GM23248 (cell line): ENCODE measurements around the gene UBIAD1. TPM values are rescaled to one million over a fixed set of nuclear protein-coding genes. Genes with fewer than 3 reads are reported as not detected.

Experiments
- DNase-seq: peaks from one replicate; pipeline ENCODE4 v3.0.0-alpha.2; 2015
- H2AFZ ChIP-seq: fragments of 200-600 bp; sonication (generic); 2 replicates; pipeline ENCODE4 v1.6.1; 2016; ENCODE audit warnings: antibody characterized with exemption
- H3F3A ChIP-seq: fragments of 200-600 bp; sonication (generic); 2 replicates; pipeline ENCODE4 v1.6.1; 2016; ENCODE audit warnings: mild to moderate bottlenecking, antibody characterized with exemption, mixed run types; ENCODE audit not compliant: insufficient read depth
- H3K27ac ChIP-seq: fragments of 200-600 bp; sonication (generic); 2 replicates; pipeline ENCODE4 v1.5.1; 2016; ENCODE audit warnings: mild to moderate bottlenecking
- H3K27me3 ChIP-seq: fragments of 200-600 bp; sonication (generic); replicated peaks from 2 replicates; pipeline ENCODE4 v1.6.1; 2016; ENCODE audit warnings: mild to moderate bottlenecking; ENCODE audit not compliant: insufficient read depth
- H3K36me3 ChIP-seq: fragments of 200-600 bp; sonication (generic); 2 replicates; pipeline ENCODE4 v1.6.1; 2016; ENCODE audit warnings: low read depth, mild to moderate bottlenecking
- H3K4me1 ChIP-seq: fragments of 200-600 bp; sonication (generic); 2 replicates; pipeline ENCODE4 v1.6.1; 2016; ENCODE audit warnings: mild to moderate bottlenecking; ENCODE audit not compliant: insufficient read depth
- H3K4me2 ChIP-seq: fragments of 200-600 bp; sonication (generic); one replicate; pipeline ENCODE4 v1.6.1; 2016; ENCODE audit warnings: mild to moderate bottlenecking; ENCODE audit not compliant: unreplicated experiment
- H3K4me3 ChIP-seq: fragments of 200-600 bp; sonication (generic); 2 replicates; pipeline ENCODE4 v1.5.1; 2016; ENCODE audit warnings: mild to moderate bottlenecking
- H3K79me2 ChIP-seq: fragments of 200-600 bp; sonication (generic); 2 replicates; pipeline ENCODE4 v1.6.1; 2016; ENCODE audit warnings: mild to moderate bottlenecking; ENCODE audit not compliant: insufficient read depth
- H3K9ac ChIP-seq: fragments of 200-600 bp; sonication (generic); 2 replicates; pipeline ENCODE4 v1.6.1; 2016; ENCODE audit warnings: mild to moderate bottlenecking
- H3K9me2 ChIP-seq: fragments of 200-600 bp; sonication (generic); 2 replicates; pipeline ENCODE4 v1.6.1; 2016; ENCODE audit warnings: mixed run types, mild to moderate bottlenecking, moderate library complexity; ENCODE audit not compliant: insufficient read depth
- H3K9me3 ChIP-seq: fragments of 200-600 bp; sonication (generic); one replicate; pipeline ENCODE4 v1.6.1; 2017; ENCODE audit warnings: low read depth
- H4K20me1 ChIP-seq: fragments of 200-600 bp; sonication (generic); 2 replicates; pipeline ENCODE4 v1.6.0; 2016; ENCODE audit not compliant: insufficient read depth
- EZH2 ChIP-seq: fragments of 200-600 bp; sonication (generic); IDR thresholded peaks from 2 replicates; pipeline ENCODE4 v1.6.1; 2018; ENCODE audit warnings: antibody characterized with exemption, mild to moderate bottlenecking; ENCODE audit not compliant: insufficient read depth, poor library complexity, severe bottlenecking
- EZH2phosphoT487 ChIP-seq: fragments of 200-600 bp; sonication (generic); IDR thresholded peaks from 2 replicates; pipeline ENCODE4 v1.6.1; 2018; ENCODE audit warnings: antibody characterized with exemption, moderate library complexity, mild to moderate bottlenecking, low read depth; ENCODE audit not compliant: insufficient read depth
- WGBS, 2 experiments: methylation state at CpG; one replicate each; pipeline ENCODE4 v1.1.6; 2015 to 2017; ENCODE audit warnings: low lambda C conversion rate in 2 of 2, low coverage in 1 of 2; ENCODE audit errors: missing lambda C conversion rate in 2 of 2; 5-methylcytosine and 5-hydroxymethylcytosine counted together
- in situ Hi-C: fragments of 300-500 bp; cut with MboI; formaldehyde crosslinking; loops from 2 replicates; pipeline ENCODE4 v1.15.0; 2020
- polyA plus RNA-seq: library from polyadenylated mRNA; unstranded; fragments of >200 nt; fragmentation: Nextera tagmentation; extraction: Ambion mirVana; gene quantifications from 2 replicates; pipeline ENCODE4 v1.2.1, GENCODE V29; 2016
- total RNA-seq: library from RNA; depleted of rRNA; stranded (reverse); fragments of >200 nt; shearing (Covaris generic); gene quantifications from 2 replicates; pipeline ENCODE4 v1.2.3, GENCODE V29; 2014

Gene UBIAD1
- total and polyA plus RNA-seq, 2 experiments from 2014 or later: 5.2 to 8.1 TPM

DNA sequence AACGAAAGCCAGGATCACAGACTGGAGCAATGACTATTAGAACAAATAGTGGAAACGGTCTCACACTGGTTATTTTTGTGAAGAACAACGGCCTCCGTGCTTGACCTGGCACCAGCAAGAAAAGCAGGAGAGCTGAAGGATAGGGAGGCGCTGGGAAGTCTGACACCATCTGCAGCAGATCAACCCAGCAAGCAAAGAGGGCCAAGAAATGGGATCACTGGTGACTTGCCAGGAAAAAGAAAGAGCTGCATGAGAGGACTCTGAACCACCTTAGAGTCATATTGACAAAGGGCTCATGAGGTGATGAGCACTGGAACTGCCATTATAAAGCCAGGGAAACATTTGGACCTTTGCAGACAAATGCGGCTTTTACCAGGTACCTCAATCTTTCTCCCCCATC lies 35.6 kb upstream of the UBIAD1 start:
- no peak for DNase-seq
- Histone ChIP-seq H2AFZ (no peak overlapping the region), H4K20me1 (no peaks in the 10 kb centered on the region), H3K4me2 (no peak overlapping the region), H3K79me2 (no peaks in the 10 kb centered on the region), H3K27me3 (no peaks in the 10 kb centered on the region), H3F3A (no peaks in the 10 kb centered on the region), H3K4me3 (no peak overlapping the region), H3K9ac (no peak overlapping the region), H3K27ac (no peak overlapping the region), H3K9me3 (no peaks in the 10 kb centered on the region), H3K4me1 (no peaks in the 10 kb centered on the region), H3K9me2 (no peaks in the 10 kb centered on the region), H3K36me3 (peaks cover 49% of the 10 kb centered on the region)
- no peak for TF ChIP-seq EZH2phosphoT487
- TF ChIP-seq EZH2: no peak
- 74 to 75% methylated on average over 6 of the region's 6 CpGs for WGBS, 2 experiments
- in situ Hi-C loops: no loop called here

- no peaks in the 10 kb centered on the region for H4K20me1 ChIP-seq
- H3K27ac ChIP-seq: no peak overlapping the region
- H3K4me1 ChIP-seq: no peaks in the 10 kb centered on the region
- H3K4me3 ChIP-seq: no peak overlapping the region
- no peak overlapping the region for H2AFZ ChIP-seq
- H3K27me3 ChIP-seq: no peaks in the 10 kb centered on the region
- H3K36me3 ChIP-seq: peaks cover 43% of the 10 kb centered on the region
- no peaks in the 10 kb centered on the region for H3K79me2 ChIP-seq
- no peaks in the 10 kb centered on the region for H3F3A ChIP-seq
- no peak overlapping the region for H3K9ac ChIP-seq
- in situ Hi-C loops: no loop called here
- no peak for DNase-seq
- H3K4me2 ChIP-seq: no peak overlapping the region
- WGBS, 2 experiments: 96 to 98% methylated on average over 7 of the region's 7 CpGs
- no peaks in the 10 kb centered on the region for H3K9me2 ChIP-seq
- TF ChIP-seq EZH2 (no peak), EZH2phosphoT487 (no peak)
- no peaks in the 10 kb centered on the region for H3K9me3 ChIP-seq
These were observed 34.7 kb upstream of the UBIAD1 start for GRCh38 chr1:11238311-11238710.

GRCh38 chr1:11245248-11245647 lies 27.8 kb upstream of the UBIAD1 start:
- Histone ChIP-seq H4K20me1 (no peaks in the 10 kb centered on the region), H3K4me1 (no peaks in the 10 kb centered on the region), H3K27ac (no peak overlapping the region), H3K4me3 (no peak overlapping the region), H3K36me3 (peaks cover 31% of the 10 kb centered on the region), H3K9me3 (no peaks in the 10 kb centered on the region), H3K27me3 (no peaks in the 10 kb centered on the region), H3K79me2 (no peaks in the 10 kb centered on the region), H2AFZ (no peak overlapping the region), H3K4me2 (no peak overlapping the region), H3K9me2 (no peaks in the 10 kb centered on the region), H3F3A (no peaks in the 10 kb centered on the region), H3K9ac (no peak overlapping the region)
- no peak for DNase-seq
- TF ChIP-seq EZH2phosphoT487: no peak
- TF ChIP-seq EZH2: no peak
- in situ Hi-C loops: loop anchor here (10.0 kb wide), 1 partner anchor 390 kb away; no protein-coding TSS in a partner anchor
- 92 to 94% methylated on average over 3 of the region's 3 CpGs for WGBS, 2 experiments

DNA sequence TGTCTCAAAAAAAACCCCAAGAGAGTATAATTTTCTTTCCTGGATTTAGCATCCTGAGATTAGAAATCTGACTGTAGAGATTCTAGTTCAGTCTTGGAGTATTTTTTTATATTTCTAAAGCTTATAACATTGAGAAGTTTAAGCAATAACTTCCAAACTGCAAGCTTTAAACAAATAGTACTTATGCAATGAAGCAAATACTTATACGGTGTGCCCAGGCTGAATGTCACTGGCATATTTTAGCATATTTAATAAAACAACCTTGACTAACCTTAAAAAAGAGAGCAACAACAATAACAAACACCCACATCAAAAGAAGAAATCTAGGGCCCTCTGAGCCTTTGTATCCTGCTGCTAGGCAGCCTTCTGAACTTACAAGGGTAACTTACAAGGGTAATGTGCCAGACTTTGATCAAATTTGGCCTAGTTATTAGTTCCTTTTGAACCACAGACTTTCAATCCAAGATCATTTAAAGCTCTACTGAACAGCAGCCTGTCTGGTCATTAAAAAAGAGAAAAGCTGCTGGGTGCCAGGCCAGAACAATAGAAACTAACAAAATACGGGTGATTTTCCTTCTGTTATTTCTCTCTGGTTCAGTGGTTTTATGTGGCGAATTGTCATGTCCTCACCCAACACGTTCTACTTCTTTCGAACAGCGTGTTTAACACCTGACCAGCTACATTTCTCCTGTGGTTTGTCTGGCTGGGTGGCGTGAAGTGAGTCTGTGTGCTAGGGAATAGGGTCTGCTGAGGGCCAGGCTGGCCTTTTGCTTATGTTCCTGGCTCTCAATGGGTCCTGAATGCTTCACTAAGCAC lies 26.9 kb upstream of the UBIAD1 start:
- no peaks in the 10 kb centered on the region for H3K9me2 ChIP-seq
- no peak overlapping the region for H3K9ac ChIP-seq
- H3K79me2 ChIP-seq: no peaks in the 10 kb centered on the region
- TF ChIP-seq EZH2 (no peak), EZH2phosphoT487 (no peak)
- 91 to 94% methylated on average over 7 of the region's 7 CpGs for WGBS, 2 experiments
- H3K4me3 ChIP-seq: no peak overlapping the region
- in situ Hi-C loops: loop anchor here (10.0 kb wide), 1 partner anchor 389 kb away; no protein-coding TSS in a partner anchor
- no peaks in the 10 kb centered on the region for H3F3A ChIP-seq
- H3K9me3 ChIP-seq: no peaks in the 10 kb centered on the region
- H3K27ac ChIP-seq: no peak overlapping the region
- no peaks in the 10 kb centered on the region for H3K27me3 ChIP-seq
- no peak for DNase-seq
- peaks cover 28% of the 10 kb centered on the region for H3K36me3 ChIP-seq
- no peaks in the 10 kb centered on the region for H3K4me1 ChIP-seq
- H4K20me1 ChIP-seq: no peaks in the 10 kb centered on the region
- no peak overlapping the region for H3K4me2 ChIP-seq
- H2AFZ ChIP-seq: no peak overlapping the region

GRCh38 chr1:11248169-11248568 lies 24.8 kb upstream of the UBIAD1 start:
- Histone ChIP-seq H3K27ac (no peak overlapping the region), H3K4me3 (no peak overlapping the region), H3K79me2 (no peaks in the 10 kb centered on the region), H3K9me2 (no peaks in the 10 kb centered on the region), H3K9me3 (no peaks in the 10 kb centered on the region), H3K27me3 (no peaks in the 10 kb centered on the region), H3K4me1 (no peaks in the 10 kb centered on the region), H4K20me1 (no peaks in the 10 kb centered on the region), H3K4me2 (no peak overlapping the region), H3F3A (no peaks in the 10 kb centered on the region), H2AFZ (no peak overlapping the region), H3K9ac (no peak overlapping the region), H3K36me3 (peaks cover 40% of the 10 kb centered on the region)
- no peak for DNase-seq
- in situ Hi-C loops: loop anchor here (10.0 kb wide), 1 partner anchor 387 kb away; no protein-coding TSS in a partner anchor
- WGBS, 2 experiments: 97 to 99% methylated on average over 4 of the region's 4 CpGs
- TF ChIP-seq EZH2phosphoT487: no peak
- no peak for TF ChIP-seq EZH2
